Bone marrow (tissue), 2 donors: ENCODE data around the gene ZNF786.
"Not testable (repeated sequence)": the region's sequence is repeated elsewhere in the genome, so short reads cannot be mapped to it uniquely, and the experiment has no call there.

Experiments
- DNase-seq, 2 donors: peaks; one replicate each; lab custom pipeline; 2025; lab: John Stamatoyannopoulos, UW

Gene ZNF786

DNA sequence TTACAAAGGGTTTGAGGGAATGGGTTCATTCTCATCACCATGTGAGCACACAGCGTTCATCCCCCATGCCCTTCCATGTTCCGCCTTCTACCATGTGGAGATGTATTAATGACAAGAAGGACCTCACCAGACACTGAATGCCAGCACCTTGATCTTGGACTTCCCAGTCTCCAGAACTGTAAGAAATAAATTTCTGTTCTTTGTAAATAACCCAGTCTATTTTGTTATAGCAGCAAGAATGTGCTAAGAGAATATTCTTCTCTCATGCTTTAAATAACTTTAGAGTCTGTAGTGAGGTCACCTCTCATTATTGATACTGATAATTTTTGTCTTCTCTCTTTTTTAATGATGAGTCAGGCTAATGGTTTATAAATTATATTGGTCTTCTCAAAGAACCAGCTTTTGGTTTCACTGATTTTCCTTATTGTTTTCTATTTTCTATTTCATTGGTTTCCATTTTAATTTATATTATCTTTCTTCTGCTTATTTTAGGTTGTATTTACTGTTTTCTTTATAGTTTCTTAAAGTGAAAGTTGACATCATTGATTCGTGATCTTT lies 59.1 kb downstream of the ZNF786 start:
- DNase-seq = no peak

DNA sequence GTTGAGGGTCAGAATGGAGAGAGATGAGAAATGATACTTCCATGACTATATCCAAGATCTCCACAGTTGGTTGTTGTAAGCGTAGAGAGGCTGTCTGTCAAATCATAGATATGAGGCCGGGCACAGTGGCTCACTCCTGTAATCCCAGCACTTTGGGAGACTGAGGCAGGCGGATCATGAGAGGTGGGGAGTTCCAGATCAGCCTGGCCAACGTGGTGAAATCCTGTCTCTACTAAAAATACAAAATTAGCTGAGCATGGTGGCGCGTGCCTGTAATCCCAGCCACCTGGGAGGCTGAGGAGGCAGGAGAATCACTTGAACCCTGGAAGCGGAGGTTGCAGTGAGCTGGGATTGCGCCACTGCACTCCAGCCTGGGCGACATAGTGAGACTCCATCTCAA lies 60.1 kb downstream of the ZNF786 start:
- not testable (repeated sequence) for DNase-seq

DNA sequence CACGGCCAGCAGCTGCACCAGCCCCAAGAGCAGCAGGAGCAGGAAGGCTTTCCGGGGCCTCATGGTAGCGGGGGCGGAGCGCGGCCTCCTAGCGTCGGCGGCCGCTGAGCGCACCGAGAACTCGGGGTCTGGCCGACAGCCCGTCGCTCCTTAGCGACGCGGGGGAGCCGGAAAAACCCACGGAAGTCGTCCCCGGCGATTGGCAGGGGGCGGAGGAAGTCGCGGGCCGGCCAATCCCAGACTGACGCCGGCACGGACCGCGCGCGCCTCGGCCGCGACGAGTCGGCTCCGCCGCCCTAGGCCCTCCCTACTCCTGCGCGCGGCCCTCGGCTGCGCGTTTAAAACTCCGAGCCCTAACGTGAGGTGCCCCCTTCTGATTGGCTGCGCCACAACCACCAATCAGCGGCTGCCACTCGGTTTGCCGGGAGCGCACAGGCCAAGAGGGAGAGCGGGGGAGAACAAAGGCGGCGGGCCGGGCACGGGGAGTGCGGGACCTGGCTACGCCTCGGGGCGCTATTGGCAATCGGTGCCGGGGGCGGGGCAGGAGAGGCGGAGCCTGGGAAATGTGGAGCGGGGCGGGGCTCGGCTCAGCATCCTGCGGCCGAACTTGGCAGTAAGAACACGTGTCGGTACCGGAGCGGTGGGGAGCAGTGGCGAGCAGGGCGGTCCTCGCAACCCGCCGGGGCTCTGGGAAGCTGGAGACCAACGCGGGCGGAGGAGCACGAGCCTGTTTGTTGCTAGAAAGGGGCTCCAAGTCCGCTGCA lies 62.0 kb downstream of the ZNF786 start, which contains the start of gene PDIA4:
TSS of gene PDIA4 (minus strand) at position 160 of the 764 bp plus-strand sequence. CDS start at position 63, 97 bp downstream.
- peak; percentile 93 to 99 for DNase-seq

DNA sequence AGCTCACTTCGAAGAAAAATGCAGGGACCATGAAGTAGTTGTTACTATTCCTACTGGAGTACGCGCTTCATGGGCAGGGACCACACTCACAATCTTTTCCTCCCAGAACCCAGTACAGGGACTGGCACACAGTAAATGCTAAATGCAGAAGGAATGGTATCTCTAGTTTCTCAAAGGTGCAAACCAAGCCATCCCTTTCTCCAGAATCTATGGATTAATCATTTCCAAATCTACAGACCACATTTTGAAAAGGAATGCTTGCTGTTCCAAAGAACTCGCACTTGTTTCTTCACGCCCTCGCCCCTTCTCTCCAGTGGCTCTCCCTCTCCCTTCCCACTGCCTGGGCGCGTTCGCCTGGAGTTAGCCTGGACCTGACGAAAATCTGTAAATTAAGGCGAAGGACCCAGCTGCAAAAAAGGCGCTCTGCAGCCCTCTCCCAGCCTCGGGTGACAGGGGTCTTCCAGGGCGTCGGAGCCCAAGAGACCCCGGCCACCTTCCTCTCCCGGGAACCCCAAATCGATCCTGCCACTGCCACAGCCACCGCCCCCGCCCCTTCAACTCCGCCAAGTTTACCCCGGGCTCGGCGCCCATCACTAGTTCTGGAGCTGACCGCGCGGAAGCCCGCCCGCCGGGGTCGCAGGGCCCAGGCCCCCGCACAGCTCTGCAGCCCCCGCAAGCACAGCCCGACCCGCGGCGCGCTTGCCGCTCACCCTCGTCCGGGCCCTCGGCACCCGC lies 62.7 kb downstream of the ZNF786 start:
- no peak for DNase-seq

DNA sequence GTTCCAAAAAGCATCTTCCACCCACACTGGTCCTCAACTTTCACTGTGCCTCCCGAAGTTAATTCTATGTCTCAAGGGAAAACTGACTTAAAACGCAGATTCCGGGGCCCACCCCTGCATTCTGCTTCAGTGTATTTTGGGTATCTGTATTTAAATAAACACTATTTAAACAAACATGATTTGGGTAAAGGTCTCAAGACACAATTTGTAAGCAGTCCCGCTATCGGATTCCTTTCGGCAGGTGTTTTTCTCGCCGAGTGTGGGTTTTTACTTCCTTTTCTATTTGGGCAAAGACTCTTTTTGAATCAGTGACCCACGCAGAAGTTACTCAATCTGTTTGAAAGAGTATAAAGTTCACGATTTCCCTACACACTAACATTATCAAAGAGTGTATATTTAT lies 63.5 kb downstream of the ZNF786 start:
- DNase-seq = no peak

DNA sequence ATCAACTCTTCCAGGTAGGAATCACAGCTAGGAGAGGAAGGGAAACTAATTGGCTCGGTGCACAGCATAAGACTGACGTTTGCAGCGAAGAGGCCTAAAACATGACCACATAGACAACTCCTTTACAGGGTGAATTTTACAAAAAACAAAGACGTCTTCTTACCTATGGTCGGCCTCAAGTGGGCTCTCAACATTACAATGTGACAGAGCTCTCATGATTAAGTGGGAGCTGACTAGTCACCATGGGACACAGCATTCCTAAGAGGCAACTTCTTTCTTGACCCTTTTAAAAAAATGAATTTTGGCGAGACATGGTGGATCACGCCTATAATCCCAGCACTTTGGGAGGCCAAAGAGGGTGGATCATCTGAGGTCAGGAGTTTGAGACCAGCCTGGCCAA lies 66.9 kb downstream of the ZNF786 start:
- no peak for DNase-seq

DNA sequence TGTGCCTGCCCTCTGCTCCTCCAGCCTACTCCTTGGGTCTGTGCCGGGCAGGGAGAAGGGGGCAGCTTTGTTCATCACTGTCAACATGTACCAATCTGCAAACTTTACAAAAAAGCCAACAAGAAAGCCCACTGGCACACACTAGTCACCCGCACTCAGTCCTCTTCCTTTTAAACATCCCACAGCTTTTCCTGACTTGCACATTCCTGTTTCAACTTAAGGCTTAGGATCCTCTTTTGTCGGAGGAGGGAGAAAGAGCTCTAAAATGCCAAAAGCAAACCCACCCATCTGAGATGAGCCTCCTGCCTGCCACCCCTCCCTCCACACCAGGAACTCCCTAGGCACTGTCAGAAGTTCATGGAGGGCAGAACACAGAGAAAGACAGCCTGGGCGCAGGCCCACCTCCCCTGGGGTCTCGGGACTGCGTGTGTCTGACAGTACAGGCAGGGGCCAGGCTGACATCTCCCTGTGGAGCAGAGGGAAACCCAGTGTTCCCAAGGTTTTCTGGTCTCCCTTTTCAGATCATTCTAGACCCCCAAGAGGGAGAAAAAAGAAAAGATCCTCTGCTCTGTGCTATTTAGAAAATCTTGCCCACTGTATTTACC lies 67.7 kb downstream of the ZNF786 start:
- no peak for DNase-seq

DNA sequence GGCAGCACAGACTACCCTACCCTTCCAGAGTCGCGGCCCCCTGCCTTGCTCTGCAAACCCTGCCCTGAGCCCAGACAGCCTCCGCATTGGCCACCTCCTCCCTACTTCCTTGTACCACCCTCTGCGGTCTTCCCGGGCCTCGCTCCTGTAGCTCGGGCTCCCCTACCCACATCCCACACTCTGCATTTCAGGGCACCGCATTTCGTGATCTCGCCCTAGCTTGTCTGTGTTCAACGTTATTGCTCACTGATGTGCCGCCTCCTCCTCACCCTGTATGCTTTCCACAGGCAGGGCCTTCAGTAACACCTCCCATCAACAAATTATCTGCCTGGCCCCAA lies 68.8 kb downstream of the ZNF786 start:
- no peak for DNase-seq

DNA sequence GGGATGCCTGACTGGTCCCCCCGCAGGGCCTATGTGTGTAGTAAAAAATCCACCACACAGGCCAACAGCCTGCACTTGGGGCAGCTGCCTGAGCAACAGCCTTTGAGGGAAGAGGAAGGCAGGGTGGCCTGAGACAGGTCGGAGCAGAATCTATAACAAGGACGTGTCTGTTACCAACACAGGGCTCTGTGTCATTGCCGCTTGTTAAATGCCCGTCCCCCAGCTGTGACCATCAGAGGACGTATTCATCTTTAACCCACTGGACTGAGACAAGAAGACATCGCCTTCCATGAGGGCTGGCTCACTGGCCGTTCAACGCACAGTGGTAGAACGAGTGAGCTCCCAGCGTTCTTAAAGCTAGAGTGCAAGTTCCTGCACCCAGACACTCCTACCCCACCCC lies 70.0 kb downstream of the ZNF786 start:
- no peak for DNase-seq
